ENCODE measurements around the gene RBM34.
"Not testable (repeated sequence)": the region's sequence is repeated elsewhere in the genome, so short reads cannot be mapped to it uniquely, and the experiment has no call there.

RBM34 gene

DNA sequence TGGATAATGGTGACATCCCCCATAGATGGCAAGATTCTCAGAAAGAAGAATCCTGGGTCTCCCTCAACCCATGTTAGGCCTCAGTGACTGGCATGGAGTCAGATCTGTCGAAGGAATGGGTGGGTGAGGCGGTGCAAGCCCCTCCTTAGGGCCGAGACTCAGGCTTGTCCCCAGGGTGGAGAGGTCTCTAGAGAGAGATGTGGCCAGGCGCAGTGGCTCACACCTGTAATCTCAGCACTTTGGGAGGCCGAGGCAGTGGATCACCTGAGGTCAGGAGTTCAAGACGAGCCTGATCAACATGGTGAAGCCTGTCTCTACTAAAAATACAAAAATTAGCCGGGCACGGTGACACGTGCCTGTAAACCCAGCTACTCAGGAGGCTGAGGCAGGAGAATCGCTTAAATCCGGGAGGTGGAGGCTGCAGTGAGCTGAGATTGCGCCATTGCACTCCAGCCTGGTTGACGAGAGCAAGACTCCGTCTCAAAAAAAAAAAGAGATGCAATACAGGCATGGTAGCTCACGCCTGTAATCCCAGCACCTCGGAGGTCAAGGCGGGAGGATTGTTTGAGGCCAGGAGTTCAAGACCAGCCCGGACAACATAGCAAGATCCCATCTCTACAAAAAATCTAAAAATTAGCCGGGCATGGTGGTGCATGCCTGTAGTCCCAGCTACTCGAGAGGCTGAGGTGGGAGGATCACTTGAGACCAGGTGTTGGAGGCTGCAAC is 69.6 kb downstream of the RBM34 start:
- not testable (repeated sequence) for DNase-seq (ENCODE audit: low read depth)

DNA sequence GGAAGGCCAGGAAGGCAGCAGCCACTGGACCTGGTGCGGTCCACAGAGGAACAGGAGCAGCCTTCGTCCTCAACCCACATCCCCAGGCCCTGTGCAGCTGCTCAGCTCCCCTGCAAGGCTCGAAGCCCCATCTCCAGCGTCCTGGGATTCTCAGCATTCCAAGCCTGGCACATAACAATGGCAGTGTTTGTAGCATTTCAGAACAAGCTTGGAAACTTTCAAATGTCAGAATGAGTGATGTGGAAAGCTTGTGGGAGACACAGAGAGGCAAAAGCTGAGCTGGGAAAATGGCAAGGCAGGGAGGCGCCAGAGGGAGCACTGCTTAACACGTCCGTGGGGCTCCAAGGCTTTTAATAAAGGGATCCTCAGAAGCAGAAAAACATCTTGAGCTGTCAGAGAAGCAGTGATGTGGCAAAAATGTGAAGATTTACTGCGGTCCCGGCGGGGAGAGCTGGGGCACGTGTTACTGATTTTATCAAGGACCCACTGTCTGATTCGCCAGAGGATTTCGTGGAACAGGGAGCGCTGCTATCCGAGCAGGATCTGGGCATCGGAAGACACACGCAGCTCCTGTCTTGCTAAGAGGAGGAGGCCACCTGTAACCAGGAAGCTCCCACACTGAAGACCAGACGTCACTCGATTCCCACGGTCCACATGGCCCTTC is 70.5 kb downstream of the RBM34 start:
- DNase-seq (ENCODE audit: low read depth), result no peak

DNA sequence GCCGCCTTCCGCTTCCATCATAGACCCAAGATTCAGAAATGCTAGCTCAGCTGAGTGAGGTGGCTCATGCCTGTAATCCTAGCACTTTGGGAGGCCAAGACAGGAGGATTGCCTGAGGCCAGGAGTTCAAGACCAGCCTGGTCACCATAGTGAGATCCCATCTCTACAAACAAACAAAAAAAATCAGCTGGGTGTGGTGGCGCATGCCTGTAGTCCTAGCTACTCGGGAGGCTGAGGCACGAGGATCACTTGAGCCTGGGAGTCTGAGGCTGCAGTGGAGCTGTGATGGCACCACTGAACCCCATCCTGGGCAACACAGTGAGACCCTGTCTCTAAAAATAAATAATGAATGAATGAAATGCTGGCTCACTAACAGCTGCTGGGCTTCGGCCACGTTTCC is 72.1 kb downstream of the RBM34 start:
- DNase-seq (ENCODE audit: low read depth), result no peak

DNA sequence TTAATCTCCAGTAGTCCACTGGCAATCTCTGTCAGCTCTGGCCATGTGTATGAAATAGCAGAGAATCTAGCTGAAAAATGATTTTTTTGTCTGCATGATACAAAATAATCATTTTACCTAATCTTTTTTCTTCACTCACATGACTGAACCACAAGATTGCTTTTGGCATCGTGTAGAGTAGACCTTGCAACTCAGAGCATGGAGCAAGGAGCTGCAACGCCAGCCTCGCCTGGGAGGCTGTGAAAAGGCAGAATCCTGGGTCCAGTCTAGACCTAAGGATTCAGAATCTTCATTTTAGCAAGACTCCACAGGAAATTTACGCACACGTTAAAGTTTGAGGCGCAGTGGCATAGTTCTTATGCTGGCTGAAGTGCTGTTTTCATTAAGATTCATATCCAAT is 72.6 kb downstream of the RBM34 start:
- DNase-seq (ENCODE audit: low read depth), result no peak

DNA sequence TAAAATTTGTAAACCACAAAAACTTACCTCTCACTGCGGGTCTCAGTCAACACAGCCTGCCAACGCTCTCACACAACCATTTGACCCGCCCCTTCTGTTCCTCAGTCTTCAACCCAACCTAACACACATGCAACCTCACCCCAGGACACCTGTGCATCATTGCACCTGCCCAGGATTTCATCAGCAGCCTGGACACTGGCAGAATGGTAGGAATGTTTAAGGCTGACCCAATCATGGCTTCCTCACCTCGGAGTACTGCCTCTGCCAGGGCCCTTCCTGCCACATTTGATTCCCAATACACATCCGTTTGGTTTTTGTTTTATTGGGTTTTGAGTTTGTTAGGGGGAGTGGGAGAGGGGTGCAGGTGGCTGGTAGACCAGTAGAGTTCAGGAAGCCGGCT is 73.1 kb downstream of the RBM34 start:
- DNase-seq (ENCODE audit: low read depth), result no peak

DNA sequence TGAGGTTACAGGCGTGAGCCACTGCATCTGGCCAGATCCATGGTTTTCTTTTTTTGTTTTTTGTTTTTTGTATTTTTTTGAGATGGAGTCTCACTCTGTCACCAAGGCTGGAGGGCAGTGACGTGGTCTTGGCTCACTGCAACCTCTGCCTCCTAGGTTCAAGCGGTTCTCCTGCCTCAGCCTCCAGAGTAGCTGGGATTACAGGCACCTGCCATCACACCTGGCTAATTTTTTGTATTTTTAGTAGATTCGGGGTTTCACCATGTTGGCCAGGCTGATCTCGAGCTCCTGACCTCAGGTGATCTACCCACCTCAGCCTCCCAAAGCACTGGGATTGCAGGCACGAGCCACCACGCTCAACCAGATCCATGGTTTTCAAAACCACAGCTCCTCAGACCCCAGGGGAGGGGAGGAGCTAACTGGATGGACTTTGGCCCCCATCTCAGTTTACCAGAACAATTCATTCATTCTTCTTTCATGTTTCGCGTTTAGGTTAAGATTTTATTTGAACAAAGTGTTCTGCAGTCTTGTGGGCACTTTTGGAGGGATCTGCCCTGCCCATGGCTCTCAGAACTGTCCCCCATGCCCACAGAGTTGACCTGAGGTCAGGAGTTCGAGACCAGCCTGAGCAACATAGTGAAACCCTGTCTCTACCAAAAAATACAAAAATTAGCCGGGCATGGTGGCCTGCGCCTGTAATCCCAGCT is 75.5 kb downstream of the RBM34 start:
- DNase-seq (ENCODE audit: low read depth), result not testable (repeated sequence)
